GM12878 (cell line): Measurements from ENCODE around the gene MRPL2. TPM values are rescaled to one million over a fixed set of nuclear protein-coding genes. Genes with fewer than 3 reads are reported as not detected.

Experiments used
- BMI1 ChIP-seq: fragments of 450-650 bp; IDR thresholded peaks from 2 replicates; pipeline ENCODE4 v1.6.1; 2016; ENCODE audit warnings: mild to moderate bottlenecking, moderate library complexity, borderline replicate concordance
- CHD4 ChIP-seq: fragments of 200-600 bp; sonication (generic); IDR thresholded peaks from 2 replicates; pipeline ENCODE4 v1.6.1; 2016; ENCODE audit warnings: mild to moderate bottlenecking
- EED ChIP-seq: sonication (generic); IDR thresholded peaks from 2 replicates; pipeline ENCODE4 v1.6.1; 2016; ENCODE audit warnings: antibody characterized with exemption, low read depth
- EP300 ChIP-seq, 2 experiments: fragments of 150-350 bp in 1 of 2; IDR thresholded peaks; 2 replicates each; pipeline ENCODE4 v1.6.1; 2011 to 2012; ENCODE audit warnings: low read depth in 2 of 2, low read length in 2 of 2, borderline replicate concordance in 1 of 2, improper control_type of control experiment in 1 of 2, inconsistent platforms in 1 of 2; ENCODE audit not compliant: control insufficient read depth in 1 of 2
- FOXK2 ChIP-seq: fragments of 450-650 bp; IDR thresholded peaks from 2 replicates; pipeline ENCODE4 v1.6.1; 2017; ENCODE audit warnings: mild to moderate bottlenecking, moderate library complexity
- HDGF ChIP-seq: fragments of 450-650 bp; IDR thresholded peaks from 2 replicates; pipeline ENCODE4 v1.6.1; 2016; ENCODE audit warnings: antibody characterized with exemption
- JUNB ChIP-seq: IDR thresholded peaks from 2 replicates; pipeline ENCODE4 v1.6.1; 2016; ENCODE audit warnings: antibody characterized with exemption, mild to moderate bottlenecking
- KLF5 ChIP-seq: fragments of 450-650 bp; IDR thresholded peaks from 2 replicates; pipeline ENCODE4 v1.6.1; 2014; ENCODE audit warnings: mild to moderate bottlenecking; ENCODE audit not compliant: partially characterized antibody
- MTA2 ChIP-seq: fragments of 450-650 bp; IDR thresholded peaks from 2 replicates; pipeline ENCODE4 v1.6.1; 2016; ENCODE audit warnings: low read depth, mild to moderate bottlenecking, moderate library complexity
- NFYB ChIP-seq: IDR thresholded peaks from 2 replicates; pipeline ENCODE4 v1.6.1; 2011; ENCODE audit warnings: low read depth, mild to moderate bottlenecking, low read length, improper control_type of control experiment, moderate library complexity; ENCODE audit not compliant: insufficient read depth
- POLR2A ChIP-seq: IDR thresholded peaks from 2 replicates; pipeline ENCODE4 v1.6.1; 2011; ENCODE audit warnings: low read depth, mild to moderate bottlenecking, low read length
- POU2F2 ChIP-seq: IDR thresholded peaks from 3 replicates; pipeline ENCODE4 v1.6.1; 2011; ENCODE audit warnings: low read depth, mild to moderate bottlenecking, low read length, borderline replicate concordance
- RAD21 ChIP-seq: IDR thresholded peaks from 2 replicates; pipeline ENCODE4 v1.6.1; 2011; ENCODE audit warnings: mild to moderate bottlenecking, low read depth, low read length, moderate library complexity; ENCODE audit not compliant: insufficient read depth
- SMAD5 ChIP-seq: IDR thresholded peaks from 2 replicates; pipeline ENCODE4 v1.6.1; 2016; ENCODE audit warnings: antibody characterized with exemption, low read depth
- SMARCA5 ChIP-seq: fragments of 450-650 bp; IDR thresholded peaks from 2 replicates; pipeline ENCODE4 v1.6.1; 2017; ENCODE audit warnings: mild to moderate bottlenecking
- SMC3 ChIP-seq: IDR thresholded peaks from 2 replicates; pipeline ENCODE4 v1.6.1; 2011; ENCODE audit warnings: low read length, improper control_type of control experiment, borderline replicate concordance
- SPI1 ChIP-seq: IDR thresholded peaks from 2 replicates; pipeline ENCODE4 v1.6.1; 2011; ENCODE audit warnings: low read depth, mild to moderate bottlenecking, low read length, moderate library complexity, borderline replicate concordance; ENCODE audit not compliant: insufficient read depth
- STAT1 ChIP-seq: fragments of 450-650 bp; conservative IDR thresholded peaks from 2 replicates; pipeline ENCODE4 v1.6.1; 2014; ENCODE audit warnings: antibody characterized with exemption, mild to moderate bottlenecking
- ZNF622 ChIP-seq: fragments of 450-650 bp; IDR thresholded peaks from 2 replicates; pipeline ENCODE4 v1.6.1; 2017; ENCODE audit warnings: mild to moderate bottlenecking, inconsistent platforms
- ZZZ3 ChIP-seq: IDR thresholded peaks from 2 replicates; pipeline ENCODE4 v1.6.1; 2011; ENCODE audit warnings: low read depth; ENCODE audit not compliant: control insufficient read depth, insufficient read length
- polyA plus RNA-seq, 11 experiments: library from polyadenylated mRNA; depleted of rRNA in 4 of 11; unstranded in 6 of 11; stranded (reverse) in 5 of 11; fragments of >200 nt; fragmentation: Nextera tagmentation in 4 of 11; fragmentation: Illumina TruSeq in 1 of 11; extraction: Ambion mirVana in 4 of 11; extraction: Trizol in 1 of 11; gene quantifications; 1 replicate in 1 of 11; 2 replicates in 10 of 11; pipeline versions ENCODE4 v1.2.1 to v1.2.3, GENCODE V29; 2011 to 2016; ENCODE audit warnings: inconsistent platforms in 2 of 11, missing spikeins in 2 of 11, low read depth in 1 of 11
- total RNA-seq, 4 experiments: library from RNA; depleted of rRNA in 3 of 4; stranded (reverse); fragments of >200 nt in 3 of 4; fragmentation: Illumina TruSeq in 1 of 4; extraction: Trizol in 1 of 4; gene quantifications; 2 replicates each; pipeline versions ENCODE4 v1.2.1 to v1.2.3, GENCODE V29; 2013 to 2021
- TF ChIP-seq, protein P1 (sequence below): IDR thresholded peaks from 2 replicates; pipeline ENCODE4 v1.6.1; 2012; ENCODE audit warnings: low read depth, low read length, improper control_type of control experiment
- TF ChIP-seq, protein P2 (sequence below): fragments of 450-650 bp; IDR thresholded peaks from 2 replicates; pipeline ENCODE4 v1.6.1; 2017; ENCODE audit warnings: mild to moderate bottlenecking, moderate library complexity
- TF ChIP-seq, protein P3 (sequence below): fragments of 450-650 bp; IDR thresholded peaks from 2 replicates; pipeline ENCODE4 v1.6.1; 2016; ENCODE audit warnings: mild to moderate bottlenecking
- TF ChIP-seq, protein P4 (sequence below): IDR thresholded peaks from 2 replicates; pipeline ENCODE4 v1.6.1; 2011; ENCODE audit warnings: low read depth, low read length, improper control_type of control experiment, borderline replicate concordance

The MRPL2 gene
- total and polyA plus RNA-seq, 10 of the 15 experiments (the other 5 are each of a cell fraction or from before 2014, with no cell fraction given): 29.7 to 125 (median 50.2) TPM

DNA sequence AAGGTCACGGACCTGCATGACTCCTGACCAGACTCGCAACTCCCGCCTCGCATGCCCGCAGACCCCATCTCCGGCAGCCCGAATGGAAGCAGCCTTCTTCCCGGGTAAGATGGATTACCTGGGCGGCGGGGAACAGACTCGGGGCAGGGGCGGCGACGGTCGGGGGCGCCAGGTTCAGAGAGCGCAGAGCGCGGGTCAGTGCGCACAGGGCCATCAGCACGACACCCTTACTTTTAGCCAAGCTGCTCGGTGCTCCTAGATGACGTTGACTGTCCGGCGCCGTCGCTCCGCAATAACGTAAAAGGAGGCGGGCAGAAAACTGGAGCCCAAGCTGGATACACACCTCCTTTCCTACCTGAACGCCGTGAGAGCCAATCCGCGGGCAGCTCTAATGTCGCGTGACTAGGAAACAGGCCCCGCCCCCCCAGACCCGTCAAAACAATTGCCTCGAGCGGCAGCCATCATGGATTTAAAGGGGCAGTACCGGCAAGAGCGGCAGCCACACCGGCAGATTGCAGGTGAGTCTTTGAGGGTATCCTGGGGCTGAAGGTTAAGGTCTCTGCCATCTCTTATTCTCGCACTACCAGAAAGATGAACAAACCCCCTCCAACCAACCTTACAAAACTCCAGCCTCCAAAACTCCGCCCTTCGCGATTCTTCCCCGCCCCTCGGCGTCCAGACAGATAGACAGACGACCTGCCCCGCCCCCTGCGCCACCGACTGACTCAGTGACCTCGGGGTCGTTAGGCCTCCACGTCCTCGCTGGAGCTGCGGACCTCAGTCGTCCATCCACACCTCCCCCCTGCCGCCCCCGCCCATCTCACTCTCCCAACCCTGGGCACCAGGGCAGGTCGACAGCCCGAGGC, at the start of gene MRPL2, which contains the start of gene KLC4 (continued):
- TF ChIP-seq, protein P1, sequence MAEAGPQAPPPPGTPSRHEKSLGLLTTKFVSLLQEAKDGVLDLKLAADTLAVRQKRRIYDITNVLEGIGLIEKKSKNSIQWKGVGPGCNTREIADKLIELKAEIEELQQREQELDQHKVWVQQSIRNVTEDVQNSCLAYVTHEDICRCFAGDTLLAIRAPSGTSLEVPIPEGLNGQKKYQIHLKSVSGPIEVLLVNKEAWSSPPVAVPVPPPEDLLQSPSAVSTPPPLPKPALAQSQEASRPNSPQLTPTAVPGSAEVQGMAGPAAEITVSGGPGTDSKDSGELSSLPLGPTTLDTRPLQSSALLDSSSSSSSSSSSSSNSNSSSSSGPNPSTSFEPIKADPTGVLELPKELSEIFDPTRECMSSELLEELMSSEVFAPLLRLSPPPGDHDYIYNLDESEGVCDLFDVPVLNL: no peak
- TF ChIP-seq POLR2A (peak; percentile 94), SMC3 (no peak), SPI1 (no peak), ZZZ3 (no peak), JUNB (no peak), EP300 (IDR thresholded peaks at IDR 0.05; ENCODE audit: borderline replicate concordance in 1 of 2, control insufficient read depth in 1 of 2, low read depth in 2 of 2, low read length in 2 of 2) (no peak), STAT1 (no peak), POU2F2 (no peak), EED (no peak), SMAD5 (peak; percentile 73; the same call in 1 of the 2 replicates), MTA2 (no peak), SMARCA5 (no peak), BMI1 (no peak), ZNF622 (no peak), FOXK2 (peak; percentile 70), KLF5 (peak; percentile 44), HDGF (peak; percentile 78; the same call in 1 of the 2 replicates), CHD4 (no peak), NFYB (peak; percentile 59; the same call in 1 of the 2 replicates), RAD21 (no peak)
- TF ChIP-seq, protein P2, sequence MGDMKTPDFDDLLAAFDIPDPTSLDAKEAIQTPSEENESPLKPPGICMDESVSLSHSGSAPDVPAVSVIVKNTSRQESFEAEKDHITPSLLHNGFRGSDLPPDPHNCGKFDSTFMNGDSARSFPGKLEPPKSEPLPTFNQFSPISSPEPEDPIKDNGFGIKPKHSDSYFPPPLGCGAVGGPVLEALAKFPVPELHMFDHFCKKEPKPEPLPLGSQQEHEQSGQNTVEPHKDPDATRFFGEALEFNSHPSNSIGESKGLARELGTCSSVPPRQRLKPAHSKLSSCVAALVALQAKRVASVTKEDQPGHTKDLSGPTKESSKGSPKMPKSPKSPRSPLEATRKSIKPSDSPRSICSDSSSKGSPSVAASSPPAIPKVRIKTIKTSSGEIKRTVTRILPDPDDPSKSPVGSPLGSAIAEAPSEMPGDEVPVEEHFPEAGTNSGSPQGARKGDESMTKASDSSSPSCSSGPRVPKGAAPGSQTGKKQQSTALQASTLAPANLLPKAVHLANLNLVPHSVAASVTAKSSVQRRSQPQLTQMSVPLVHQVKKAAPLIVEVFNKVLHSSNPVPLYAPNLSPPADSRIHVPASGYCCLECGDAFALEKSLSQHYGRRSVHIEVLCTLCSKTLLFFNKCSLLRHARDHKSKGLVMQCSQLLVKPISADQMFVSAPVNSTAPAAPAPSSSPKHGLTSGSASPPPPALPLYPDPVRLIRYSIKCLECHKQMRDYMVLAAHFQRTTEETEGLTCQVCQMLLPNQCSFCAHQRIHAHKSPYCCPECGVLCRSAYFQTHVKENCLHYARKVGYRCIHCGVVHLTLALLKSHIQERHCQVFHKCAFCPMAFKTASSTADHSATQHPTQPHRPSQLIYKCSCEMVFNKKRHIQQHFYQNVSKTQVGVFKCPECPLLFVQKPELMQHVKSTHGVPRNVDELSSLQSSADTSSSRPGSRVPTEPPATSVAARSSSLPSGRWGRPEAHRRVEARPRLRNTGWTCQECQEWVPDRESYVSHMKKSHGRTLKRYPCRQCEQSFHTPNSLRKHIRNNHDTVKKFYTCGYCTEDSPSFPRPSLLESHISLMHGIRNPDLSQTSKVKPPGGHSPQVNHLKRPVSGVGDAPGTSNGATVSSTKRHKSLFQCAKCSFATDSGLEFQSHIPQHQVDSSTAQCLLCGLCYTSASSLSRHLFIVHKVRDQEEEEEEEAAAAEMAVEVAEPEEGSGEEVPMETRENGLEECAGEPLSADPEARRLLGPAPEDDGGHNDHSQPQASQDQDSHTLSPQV: no peak
- TF ChIP-seq, protein P3, sequence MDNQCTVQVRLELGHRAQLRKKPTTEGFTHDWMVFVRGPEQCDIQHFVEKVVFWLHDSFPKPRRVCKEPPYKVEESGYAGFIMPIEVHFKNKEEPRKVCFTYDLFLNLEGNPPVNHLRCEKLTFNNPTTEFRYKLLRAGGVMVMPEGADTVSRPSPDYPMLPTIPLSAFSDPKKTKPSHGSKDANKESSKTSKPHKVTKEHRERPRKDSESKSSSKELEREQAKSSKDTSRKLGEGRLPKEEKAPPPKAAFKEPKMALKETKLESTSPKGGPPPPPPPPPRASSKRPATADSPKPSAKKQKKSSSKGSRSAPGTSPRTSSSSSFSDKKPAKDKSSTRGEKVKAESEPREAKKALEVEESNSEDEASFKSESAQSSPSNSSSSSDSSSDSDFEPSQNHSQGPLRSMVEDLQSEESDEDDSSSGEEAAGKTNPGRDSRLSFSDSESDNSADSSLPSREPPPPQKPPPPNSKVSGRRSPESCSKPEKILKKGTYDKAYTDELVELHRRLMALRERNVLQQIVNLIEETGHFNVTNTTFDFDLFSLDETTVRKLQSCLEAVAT: peak; percentile 90
- TF ChIP-seq, protein P4, sequence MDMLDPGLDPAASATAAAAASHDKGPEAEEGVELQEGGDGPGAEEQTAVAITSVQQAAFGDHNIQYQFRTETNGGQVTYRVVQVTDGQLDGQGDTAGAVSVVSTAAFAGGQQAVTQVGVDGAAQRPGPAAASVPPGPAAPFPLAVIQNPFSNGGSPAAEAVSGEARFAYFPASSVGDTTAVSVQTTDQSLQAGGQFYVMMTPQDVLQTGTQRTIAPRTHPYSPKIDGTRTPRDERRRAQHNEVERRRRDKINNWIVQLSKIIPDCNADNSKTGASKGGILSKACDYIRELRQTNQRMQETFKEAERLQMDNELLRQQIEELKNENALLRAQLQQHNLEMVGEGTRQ: peak; percentile 37; the same call in 1 of the 2 replicates
